HUES48 (cell line): ENCODE measurements around the gene EXOC6.
A peak's percentile ranks its signal among the peaks of the same experiment; 100 is the strongest.
"Not testable (repeated sequence)": the region's sequence is repeated elsewhere in the genome, so short reads cannot be mapped to it uniquely, and the experiment has no call there.

ENCODE experiments used
- H3K27ac ChIP-seq: one replicate; pipeline ENCODE4 v1.7.0; 2013; ENCODE audit warnings: low read depth, low read length, inconsistent platforms
- H3K27me3 ChIP-seq: 2 replicates; pipeline ENCODE4 v1.6.1; 2013; ENCODE audit warnings: mild to moderate bottlenecking, low read length; ENCODE audit not compliant: control insufficient read depth, insufficient read depth
- H3K36me3 ChIP-seq: 2 replicates; pipeline ENCODE4 v1.6.1; 2013; ENCODE audit warnings: low read length; ENCODE audit not compliant: control insufficient read depth, insufficient read depth
- H3K4me1 ChIP-seq: 2 replicates; pipeline ENCODE4 v1.6.1; 2013; ENCODE audit warnings: mild to moderate bottlenecking, low read length; ENCODE audit not compliant: control insufficient read depth, insufficient read depth
- H3K4me3 ChIP-seq: 2 replicates; pipeline ENCODE4 v1.5.1; 2013; ENCODE audit warnings: mild to moderate bottlenecking, low read depth, low read length
- H3K9ac ChIP-seq: 2 replicates; pipeline ENCODE4 v1.6.1; 2013; ENCODE audit warnings: mild to moderate bottlenecking, low read depth, low read length, moderate library complexity
- H3K9me3 ChIP-seq: 2 replicates; pipeline ENCODE4 v1.6.1; 2013; ENCODE audit warnings: low read length; ENCODE audit not compliant: control insufficient read depth, insufficient read depth

The EXOC6 gene

GRCh38 chr10:92972886-92973285 is 124.6 kb downstream of the EXOC6 start:
- no peaks in the 10 kb centered on the region for H3K27me3 ChIP-seq
- no peak overlapping the region for H3K4me3 ChIP-seq
- no peak overlapping the region for H3K9ac ChIP-seq
- H3K36me3 ChIP-seq: no peaks in the 10 kb centered on the region
- H3K27ac ChIP-seq: no peak overlapping the region
- peaks cover 10% of the 10 kb centered on the region; the same call in 1 of the 2 replicates for H3K9me3 ChIP-seq
- no peaks in the 10 kb centered on the region for H3K4me1 ChIP-seq

DNA sequence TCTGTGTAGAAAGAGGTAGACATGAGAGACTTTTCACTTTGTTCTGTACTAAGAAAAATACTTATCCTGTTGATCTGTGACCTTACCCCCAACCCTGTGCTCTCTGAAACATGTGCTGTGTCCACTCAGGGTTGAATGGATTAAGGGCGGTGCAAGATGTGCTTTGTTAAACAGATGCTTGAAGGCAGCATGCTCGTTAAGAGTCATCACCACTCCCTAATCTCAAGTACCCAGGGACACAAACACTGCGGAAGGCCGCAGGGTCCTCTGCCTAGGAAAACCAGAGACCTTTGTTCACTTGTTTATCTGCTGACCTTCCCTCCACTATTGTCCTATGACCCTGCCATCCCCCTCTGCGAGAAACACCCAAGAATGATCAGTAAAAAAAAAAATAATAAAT is 128.0 kb downstream of the EXOC6 start:
- not testable (repeated sequence) for H3K9ac ChIP-seq, H3K36me3 ChIP-seq, H3K4me3 ChIP-seq, H3K4me1 ChIP-seq, H3K27ac ChIP-seq, H3K27me3 ChIP-seq
- H3K9me3 ChIP-seq: peaks cover 10% of the 10 kb centered on the region; the same call in 1 of the 2 replicates

DNA sequence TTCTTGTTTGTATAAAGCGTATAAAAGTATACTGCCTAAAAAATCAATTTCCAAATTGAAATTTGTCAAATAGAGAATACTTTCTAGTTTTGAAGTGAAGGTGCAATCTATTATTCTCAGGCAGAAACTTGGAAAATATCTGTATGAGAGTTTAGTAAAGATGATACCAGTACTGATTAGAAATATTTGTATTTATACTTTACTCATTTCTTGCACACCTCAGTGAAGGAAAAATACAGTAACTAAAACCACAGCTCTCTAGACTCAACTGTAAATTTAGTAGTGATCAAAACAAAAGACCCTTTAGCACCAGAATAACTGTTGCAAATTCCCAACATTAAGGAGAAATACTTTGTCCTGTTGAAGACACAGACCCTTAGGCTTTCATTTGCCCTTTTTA is 140.9 kb downstream of the EXOC6 start:
- H3K4me1 ChIP-seq: peaks cover 32% of the 10 kb centered on the region
- no peaks in the 10 kb centered on the region for H3K36me3 ChIP-seq
- no peaks in the 10 kb centered on the region for H3K9me3 ChIP-seq
- no peak overlapping the region for H3K27ac ChIP-seq
- H3K9ac ChIP-seq: no peak overlapping the region
- H3K4me3 ChIP-seq: no peak overlapping the region
- no peaks in the 10 kb centered on the region for H3K27me3 ChIP-seq

DNA sequence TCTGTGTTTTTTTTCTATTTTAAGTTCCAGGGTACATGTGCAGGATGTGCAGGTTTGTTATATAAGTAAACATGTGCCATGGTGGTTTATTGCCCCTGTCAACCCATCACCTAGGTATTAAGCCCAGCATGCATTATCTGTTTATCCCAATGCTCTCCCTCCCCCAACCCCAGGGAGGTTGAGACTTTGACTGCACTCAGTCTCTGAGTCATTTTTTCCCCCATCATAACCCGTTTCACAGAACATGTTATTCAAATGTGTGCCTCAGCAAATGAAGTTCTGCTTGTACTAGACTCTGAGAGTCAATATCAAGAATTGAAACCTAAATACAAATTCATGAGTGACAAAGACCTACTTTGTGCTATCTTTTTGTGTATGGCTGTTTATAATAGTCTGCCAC is 142.3 kb downstream of the EXOC6 start:
- H3K4me1 ChIP-seq: peaks cover 45% of the 10 kb centered on the region
- H3K4me3 ChIP-seq: no peak overlapping the region
- no peaks in the 10 kb centered on the region for H3K36me3 ChIP-seq
- H3K27ac ChIP-seq: no peak overlapping the region
- H3K9me3 ChIP-seq: no peaks in the 10 kb centered on the region
- no peaks in the 10 kb centered on the region for H3K27me3 ChIP-seq
- H3K9ac ChIP-seq: no peak overlapping the region

DNA sequence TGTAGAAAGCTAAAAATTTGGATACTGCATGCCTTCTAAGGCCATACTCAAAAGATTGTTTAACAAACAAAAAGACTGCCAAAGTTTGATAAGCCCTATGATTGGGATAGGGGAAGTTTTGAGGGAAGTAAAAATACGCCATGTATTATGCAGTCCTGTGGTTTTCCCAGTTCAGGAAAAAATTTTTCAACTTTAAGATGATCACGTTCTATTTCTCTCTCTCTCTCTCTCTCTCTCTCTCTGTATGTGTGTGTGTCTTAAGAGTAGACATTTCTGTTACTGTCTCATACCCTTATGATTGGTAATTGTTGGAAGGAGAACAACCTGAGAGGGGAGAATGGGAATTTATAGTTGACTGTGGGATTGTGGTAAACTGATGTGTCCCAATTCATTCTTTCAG is 143.2 kb downstream of the EXOC6 start:
- Histone ChIP-seq H3K4me3 (no peak overlapping the region), H3K27me3 (no peaks in the 10 kb centered on the region), H3K4me1 (peaks cover 47% of the 10 kb centered on the region), H3K27ac (no peak overlapping the region), H3K9ac (no peak overlapping the region), H3K36me3 (no peaks in the 10 kb centered on the region), H3K9me3 (no peaks in the 10 kb centered on the region)

DNA sequence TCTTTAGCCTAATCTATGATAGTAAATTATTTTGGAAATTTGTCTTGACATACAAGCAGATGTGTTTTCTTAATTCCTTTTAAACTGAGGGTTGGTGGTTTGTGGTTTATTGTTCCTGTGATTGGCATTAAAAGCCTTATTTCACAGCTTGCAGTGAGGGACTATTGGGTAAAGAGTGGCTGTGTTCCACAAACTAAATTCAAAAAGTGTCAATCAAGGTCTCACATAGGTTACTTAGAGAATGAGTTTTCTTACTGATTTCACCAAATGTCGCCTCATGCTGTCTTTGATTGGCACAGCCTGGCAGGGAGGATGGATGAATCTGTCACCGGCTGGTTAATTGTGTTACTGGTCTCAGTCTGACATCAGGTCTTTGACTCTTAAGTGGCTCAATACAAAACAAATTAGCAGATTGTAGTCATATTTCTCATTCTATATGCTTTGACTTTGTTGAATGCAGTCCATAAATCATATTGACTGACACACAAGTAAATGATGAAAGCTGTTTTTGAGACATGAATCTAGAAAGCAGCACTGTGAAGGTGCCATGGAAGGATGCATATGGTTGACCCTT is 145.5 kb downstream of the EXOC6 start:
- H3K27ac ChIP-seq: peak overlapping the region; percentile 56
- no peak overlapping the region for H3K9ac ChIP-seq
- H3K27me3 ChIP-seq: no peaks in the 10 kb centered on the region
- H3K4me3 ChIP-seq: no peak overlapping the region
- no peaks in the 10 kb centered on the region for H3K9me3 ChIP-seq
- H3K36me3 ChIP-seq: no peaks in the 10 kb centered on the region
- peaks cover 45% of the 10 kb centered on the region for H3K4me1 ChIP-seq

- peaks cover 34% of the 10 kb centered on the region for H3K4me1 ChIP-seq
- H3K9ac ChIP-seq: no peak overlapping the region
- H3K4me3 ChIP-seq: peak overlapping the region; percentile 33; the same call in 1 of the 2 replicates
- H3K27me3 ChIP-seq: no peaks in the 10 kb centered on the region
- no peaks in the 10 kb centered on the region for H3K9me3 ChIP-seq
- H3K27ac ChIP-seq: peak overlapping the region; percentile 76
- no peaks in the 10 kb centered on the region for H3K36me3 ChIP-seq
These were observed 147.2 kb downstream of the EXOC6 start for GRCh38 chr10:92995509-92995908.

DNA sequence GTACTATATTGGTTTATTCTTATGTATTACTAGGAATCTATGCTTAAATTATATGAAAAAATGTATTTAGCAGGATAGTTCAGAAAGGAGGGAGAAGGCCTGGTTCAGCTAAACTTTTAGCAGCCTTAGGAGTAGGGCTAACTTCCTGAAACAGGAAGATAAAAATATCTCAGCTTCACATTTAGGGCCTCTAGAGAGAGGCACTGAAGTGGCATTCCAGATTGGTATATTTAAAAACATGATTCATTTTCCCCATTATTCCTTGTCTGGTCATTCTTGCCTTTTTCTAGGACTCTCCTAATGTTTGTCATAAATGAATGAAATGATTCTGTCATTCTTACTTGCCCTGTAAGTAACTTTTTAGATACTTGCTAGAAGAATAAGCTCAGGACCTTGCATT is 149.3 kb downstream of the EXOC6 start:
- Histone ChIP-seq H3K27me3 (no peaks in the 10 kb centered on the region), H3K9ac (no peak overlapping the region), H3K4me3 (no peak overlapping the region), H3K9me3 (no peaks in the 10 kb centered on the region), H3K36me3 (no peaks in the 10 kb centered on the region), H3K27ac (no peak overlapping the region), H3K4me1 (peaks cover 30% of the 10 kb centered on the region)

DNA sequence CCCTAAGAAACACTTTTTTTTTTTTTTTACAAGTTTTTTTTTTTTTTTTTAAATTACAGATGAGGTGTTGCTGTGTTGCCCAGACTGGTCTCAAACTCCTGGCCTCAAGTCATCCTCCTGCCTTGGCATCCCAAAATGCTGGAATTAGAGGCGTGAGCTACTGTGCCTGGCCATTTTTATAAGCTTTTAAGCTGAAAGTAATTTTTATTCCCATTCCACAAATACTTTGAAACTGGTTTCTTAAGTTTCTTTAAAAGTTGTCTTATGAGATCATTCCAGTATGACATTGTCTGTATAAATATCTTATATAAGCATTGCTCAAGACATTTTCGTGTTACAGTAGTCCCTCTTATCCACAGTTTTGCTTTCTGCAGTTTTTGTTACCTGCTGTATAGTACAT is 150.9 kb downstream of the EXOC6 start:
- no peak overlapping the region for H3K27ac ChIP-seq
- peaks cover 16% of the 10 kb centered on the region for H3K4me1 ChIP-seq
- H3K27me3 ChIP-seq: no peaks in the 10 kb centered on the region
- no peaks in the 10 kb centered on the region for H3K9me3 ChIP-seq
- H3K4me3 ChIP-seq: no peak overlapping the region
- no peaks in the 10 kb centered on the region for H3K36me3 ChIP-seq
- H3K9ac ChIP-seq: no peak overlapping the region

GRCh38 chr10:93006435-93007039 is 158.2 kb downstream of the EXOC6 start:
- no peak overlapping the region for H3K9ac ChIP-seq
- H3K27ac ChIP-seq: no peak overlapping the region
- H3K27me3 ChIP-seq: no peaks in the 10 kb centered on the region
- H3K9me3 ChIP-seq: no peaks in the 10 kb centered on the region
- no peaks in the 10 kb centered on the region for H3K36me3 ChIP-seq
- H3K4me1 ChIP-seq: no peaks in the 10 kb centered on the region
- H3K4me3 ChIP-seq: no peak overlapping the region

GRCh38 chr10:93015722-93016121 is 167.4 kb downstream of the EXOC6 start:
- Histone ChIP-seq H3K36me3 (no peaks in the 10 kb centered on the region), H3K9ac (no peak overlapping the region), H3K9me3 (no peaks in the 10 kb centered on the region)

More at GRCh38 chr10:93015722-93016121, 167.4 kb downstream of the EXOC6 start:
- H3K27ac ChIP-seq: no peak overlapping the region
- H3K4me1 ChIP-seq: no peaks in the 10 kb centered on the region
- no peaks in the 10 kb centered on the region for H3K27me3 ChIP-seq
- no peak overlapping the region for H3K4me3 ChIP-seq
